Right renal cortex interstitium (tissue), 3 donors: ENCODE data around the gene TMEM35B. TPM values are rescaled to one million over a fixed set of nuclear protein-coding genes. Genes with fewer than 3 reads are reported as not detected.
"Not testable (repeated sequence)": the region's sequence is repeated elsewhere in the genome, so short reads cannot be mapped to it uniquely, and the experiment has no call there.

Source experiments
- DNase-seq, 3 donors: peaks; one replicate each; pipeline ENCODE4 v3.0.0-alpha.2; 2013; ENCODE audit warnings: low read depth in 3 of 3, low spot score in 2 of 3
- polyA plus RNA-seq, 3 donors: library from polyadenylated mRNA; unstranded; fragments of 120-200 nt; gene quantifications; one replicate each; pipeline ENCODE4 v1.2.1, GENCODE V29; 2013; ENCODE audit not compliant: insufficient read length in 3 of 3

Gene TMEM35B
- polyA plus RNA-seq, 3 donors, result 31.8 to 33.1 (median 33.0) TPM

GRCh38 chr1:34976384-34977209 is 8.6 kb downstream of the TMEM35B start:
- no peak for DNase-seq

GRCh38 chr1:34975771-34976170 is 9.4 kb downstream of the TMEM35B start:
- no peak for DNase-seq

GRCh38 chr1:34975338-34975737 is 9.8 kb downstream of the TMEM35B start:
- no peak for DNase-seq

GRCh38 chr1:34974626-34975025 is 10.5 kb downstream of the TMEM35B start:
- DNase-seq, result no peak

- no peak for DNase-seq
These were observed 11.8 kb downstream of the TMEM35B start for GRCh38 chr1:34973326-34973725.

GRCh38 chr1:34970829-34971228 is 14.3 kb downstream of the TMEM35B start:
- no peak for DNase-seq

GRCh38 chr1:34970220-34970735 is 14.9 kb downstream of the TMEM35B start:
- no peak for DNase-seq

GRCh38 chr1:34968297-34968696 is 16.9 kb downstream of the TMEM35B start:
- not testable (repeated sequence) for DNase-seq

- not testable (repeated sequence) for DNase-seq
These were observed 17.5 kb downstream of the TMEM35B start for GRCh38 chr1:34967672-34968071.

GRCh38 chr1:34965597-34965996 is 19.6 kb downstream of the TMEM35B start:
- DNase-seq, result no peak

GRCh38 chr1:34950428-34950827 is 34.7 kb downstream of the TMEM35B start:
- DNase-seq, result no peak

GRCh38 chr1:34948739-34949138 is 36.4 kb downstream of the TMEM35B start:
- DNase-seq, result not testable (repeated sequence)

- DNase-seq, result not testable (repeated sequence)
These were observed 37.4 kb downstream of the TMEM35B start for GRCh38 chr1:34947641-34948314.

- no peak for DNase-seq
These were observed 38.9 kb downstream of the TMEM35B start for GRCh38 chr1:34946211-34946610.

- not testable (repeated sequence) for DNase-seq
These were observed 43.3 kb downstream of the TMEM35B start for GRCh38 chr1:34941798-34942197.

Other genes starting within 250 kb of the TMEM35B start
- under 1 TPM; 0.24 to 0.38 (median 0.24) TPM for gene GJB5, start 230.3 kb downstream of the TMEM35B start, polyA plus RNA-seq
- under 1 TPM in 2 of 3 donors, not detected in 1; 0.06 to 0.28 TPM for gene GJB4, start 225.6 kb downstream of the TMEM35B start, polyA plus RNA-seq
- gene GJB3, start 204.1 kb downstream of the TMEM35B start, polyA plus RNA-seq, result under 1 TPM; 0.10 to 0.38 (median 0.15) TPM
- gene GJA4, start 192.3 kb downstream of the TMEM35B start, polyA plus RNA-seq, result 10 to 100 TPM; 15.4 to 20.3 (median 16.2) TPM
- 10 to 100 TPM; 32.9 to 36.7 (median 34.4) TPM for gene SMIM12, start 125.6 kb downstream of the TMEM35B start, polyA plus RNA-seq
- 1 to 10 TPM; 1.4 to 2.0 (median 1.6) TPM for gene DLGAP3, start 55.7 kb downstream of the TMEM35B start, polyA plus RNA-seq
- gene ZMYM6, start 46.6 kb upstream of the TMEM35B start, polyA plus RNA-seq, result 10 to 100 TPM; 16.7 to 19.3 (median 16.7) TPM
- gene ZMYM1, start 94.0 kb upstream of the TMEM35B start, polyA plus RNA-seq, result 10 to 100 TPM; 16.2 to 17.9 (median 16.5) TPM
- 100 to 1,000 TPM; 674 to 746 (median 720) TPM for gene SFPQ, start 207.8 kb upstream of the TMEM35B start, polyA plus RNA-seq